IPS-15b (cell line): Measurements from ENCODE around the gene SCGB2B2.
"Not testable (repeated sequence)": the region's sequence is repeated elsewhere in the genome, so short reads cannot be mapped to it uniquely, and the experiment has no call there.

ENCODE experiments used
- H3K27me3 ChIP-seq: one replicate; pipeline ENCODE4 v1.6.1; 2013; ENCODE audit warnings: low read length; ENCODE audit not compliant: control insufficient read depth, insufficient read depth
- H3K36me3 ChIP-seq: one replicate; pipeline ENCODE4 v1.6.1; 2013; ENCODE audit warnings: low read length; ENCODE audit not compliant: control insufficient read depth, insufficient read depth
- H3K4me1 ChIP-seq: one replicate; pipeline ENCODE4 v1.6.1; 2013; ENCODE audit warnings: mild to moderate bottlenecking, low read length; ENCODE audit not compliant: control insufficient read depth, insufficient read depth
- H3K4me3 ChIP-seq: one replicate; pipeline ENCODE4 v1.5.1; 2013; ENCODE audit warnings: low read depth, low read length
- H3K9ac ChIP-seq: one replicate; pipeline ENCODE4 v1.6.1; 2013; ENCODE audit warnings: low read depth, mild to moderate bottlenecking, low read length
- H3K9me3 ChIP-seq: one replicate; pipeline ENCODE4 v1.6.1; 2013; ENCODE audit warnings: mild to moderate bottlenecking, low read length; ENCODE audit not compliant: control insufficient read depth, insufficient read depth

The SCGB2B2 gene

DNA sequence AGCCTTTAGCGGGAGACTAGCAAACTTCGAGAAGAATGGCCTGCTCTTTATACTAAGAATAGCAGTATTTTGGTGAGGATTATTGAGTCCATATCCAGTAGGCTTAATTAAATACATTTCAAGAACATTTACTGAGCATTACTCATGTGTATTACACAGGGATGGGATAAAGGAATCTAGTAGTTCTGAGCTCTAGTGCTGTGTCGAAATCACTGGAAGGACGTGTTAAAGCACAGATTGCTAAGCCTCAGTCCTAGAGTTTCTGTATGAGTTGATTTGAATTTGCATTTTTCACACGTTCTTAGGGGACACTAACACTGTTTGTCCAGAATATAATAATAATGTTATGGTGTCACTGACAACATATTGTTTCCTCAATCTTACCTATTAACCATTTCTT, 9.5 kb upstream of the SCGB2B2 start:
- H3K9me3 ChIP-seq, result no peaks in the 10 kb centered on the region
- no peak overlapping the region for H3K4me3 ChIP-seq
- H3K4me1 ChIP-seq, result no peaks in the 10 kb centered on the region
- no peaks in the 10 kb centered on the region for H3K36me3 ChIP-seq
- no peak overlapping the region for H3K9ac ChIP-seq
- H3K27me3 ChIP-seq, result peaks cover 7% of the 10 kb centered on the region

DNA sequence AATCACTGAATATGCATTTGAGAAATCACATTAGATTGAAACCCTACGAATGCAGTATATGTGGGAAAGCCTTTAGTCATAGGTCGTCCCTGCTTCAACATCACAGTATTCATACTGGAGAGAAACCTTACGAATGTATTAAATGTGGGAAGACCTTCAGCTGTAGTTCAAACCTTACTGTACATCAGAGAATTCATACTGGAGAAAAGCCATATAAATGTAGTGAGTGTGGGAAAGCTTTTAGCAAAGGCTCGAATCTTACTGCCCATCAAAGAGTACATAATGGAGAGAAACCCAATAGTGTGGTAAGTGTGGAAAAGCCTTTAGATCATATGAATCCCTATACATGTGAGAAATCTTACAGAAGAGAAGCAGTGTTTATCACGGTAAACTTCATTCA, 8.3 kb upstream of the SCGB2B2 start:
- not testable (repeated sequence) for H3K4me1 ChIP-seq, H3K27me3 ChIP-seq, H3K36me3 ChIP-seq, H3K9me3 ChIP-seq, H3K4me3 ChIP-seq, H3K9ac ChIP-seq

DNA sequence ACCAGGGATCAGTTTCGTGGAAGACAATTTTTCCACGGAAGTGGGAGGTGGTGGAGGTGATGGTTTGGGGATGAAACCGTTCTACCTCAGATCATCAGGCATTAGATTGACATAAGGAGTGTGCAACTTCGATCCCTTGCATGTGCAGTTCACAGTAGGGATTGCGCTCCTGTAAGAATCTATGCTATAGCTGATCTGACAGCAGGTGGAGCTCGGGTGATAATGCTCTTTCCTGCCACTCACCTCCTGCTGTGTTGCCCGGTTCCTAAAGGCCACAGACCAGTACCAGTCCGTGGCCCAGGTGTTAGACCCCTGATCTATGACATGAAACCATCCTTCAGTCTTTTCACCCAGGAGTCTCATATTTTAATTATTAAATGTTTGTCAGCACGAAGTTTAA, 4.5 kb upstream of the SCGB2B2 start:
- Histone ChIP-seq H3K4me3 (no peak overlapping the region), H3K9me3 (no peaks in the 10 kb centered on the region), H3K27me3 (no peaks in the 10 kb centered on the region), H3K4me1 (no peaks in the 10 kb centered on the region), H3K9ac (no peak overlapping the region), H3K36me3 (peaks cover 3% of the 10 kb centered on the region)

DNA sequence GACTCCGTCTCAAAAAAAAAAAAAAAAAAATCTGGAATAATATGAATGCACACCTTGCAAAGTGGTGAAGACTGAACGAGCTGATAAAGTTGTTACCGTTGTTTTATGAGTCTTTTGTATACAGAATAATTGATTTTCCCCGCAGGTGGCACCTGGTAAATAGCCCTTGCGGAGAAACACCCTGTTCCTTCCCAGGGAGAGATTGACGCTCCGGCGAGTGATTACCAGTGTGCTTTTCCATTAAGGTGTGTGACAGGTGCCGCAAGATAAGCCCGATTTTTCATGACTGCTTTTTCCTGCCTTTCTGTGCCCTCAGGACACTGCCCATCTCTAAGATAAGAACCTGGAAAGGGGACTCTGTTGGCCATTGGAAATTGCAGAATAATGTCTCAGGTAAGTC, 1.5 kb upstream of the SCGB2B2 start:
- H3K4me3 ChIP-seq, result peak overlapping the region; percentile 88
- no peak overlapping the region for H3K9ac ChIP-seq
- peaks cover 3% of the 10 kb centered on the region for H3K27me3 ChIP-seq
- H3K36me3 ChIP-seq, result peaks cover 3% of the 10 kb centered on the region
- no peaks in the 10 kb centered on the region for H3K9me3 ChIP-seq
- H3K4me1 ChIP-seq, result no peaks in the 10 kb centered on the region

DNA sequence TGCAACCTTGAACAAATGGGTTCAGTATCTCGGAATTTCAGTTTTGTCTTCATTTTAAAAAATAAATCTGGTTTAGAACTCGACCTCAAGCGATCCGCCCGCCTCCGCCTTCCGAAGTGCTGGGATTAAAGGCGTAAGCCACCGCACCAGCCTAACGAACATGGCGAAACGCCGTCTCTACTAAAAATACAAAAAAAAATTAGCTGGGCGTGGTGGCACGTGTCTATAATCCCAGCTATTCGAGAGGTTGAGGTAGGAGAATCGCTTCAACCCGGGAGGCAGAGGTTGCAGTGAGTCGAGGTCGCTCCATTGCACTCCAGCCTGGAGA, 1.1 kb upstream of the SCGB2B2 start:
- no peaks in the 10 kb centered on the region for H3K4me1 ChIP-seq
- peaks cover 3% of the 10 kb centered on the region for H3K36me3 ChIP-seq
- H3K9me3 ChIP-seq, result no peaks in the 10 kb centered on the region
- peaks cover 3% of the 10 kb centered on the region for H3K27me3 ChIP-seq
- H3K4me3 ChIP-seq, result peak overlapping the region; percentile 88
- H3K9ac ChIP-seq, result peak overlapping the region; percentile 95

DNA sequence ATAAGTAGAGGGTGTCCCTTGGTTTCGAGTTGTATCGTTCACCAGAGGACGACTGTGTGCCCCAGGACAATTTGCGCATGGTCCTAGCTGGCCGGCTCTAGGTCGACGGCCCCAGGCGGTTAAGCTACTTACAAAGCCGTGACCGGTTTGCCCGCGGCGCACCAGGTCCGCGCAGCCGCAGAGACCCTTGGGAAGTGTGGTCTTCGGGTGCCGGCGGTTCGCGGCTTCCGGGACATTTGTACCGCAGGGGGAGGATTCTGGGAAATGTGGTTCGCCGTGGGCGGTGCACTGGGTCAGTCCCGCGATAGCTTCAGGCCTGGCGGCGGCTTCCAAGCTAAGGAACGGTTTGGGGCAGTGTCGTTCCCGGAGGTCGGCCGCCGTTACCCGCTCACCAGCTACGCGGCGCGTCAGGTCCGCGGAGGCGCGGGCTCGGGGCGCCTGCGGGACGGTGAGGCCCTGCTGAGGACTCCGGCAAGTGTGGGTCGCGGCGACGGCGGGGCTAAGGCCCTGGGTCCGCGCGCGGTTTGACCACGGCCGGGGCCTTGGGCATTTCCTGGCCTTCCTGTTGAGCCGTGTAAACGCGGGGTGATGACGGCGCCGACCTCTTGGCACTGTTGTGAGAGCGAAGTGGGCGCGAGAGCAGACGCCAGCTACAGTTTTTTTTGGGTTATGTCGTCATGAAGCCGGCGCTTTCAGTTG, 576 bp upstream of the SCGB2B2 start, which contains the start of gene ZNF302:
Gene ZNF302 (plus strand): TSS at position 293 of the 699 bp plus-strand sequence. CDS start 1,127 bp downstream, outside the sequence.
- H3K9me3 ChIP-seq, result no peaks in the 10 kb centered on the region
- peaks cover 4% of the 10 kb centered on the region for H3K27me3 ChIP-seq
- peaks cover 3% of the 10 kb centered on the region for H3K36me3 ChIP-seq
- peak within 1 kb of the TSS; percentile 88 for H3K4me3 ChIP-seq
- peak within 1 kb of the TSS; percentile 95 for H3K9ac ChIP-seq
- no peaks in the 10 kb centered on the region for H3K4me1 ChIP-seq

DNA sequence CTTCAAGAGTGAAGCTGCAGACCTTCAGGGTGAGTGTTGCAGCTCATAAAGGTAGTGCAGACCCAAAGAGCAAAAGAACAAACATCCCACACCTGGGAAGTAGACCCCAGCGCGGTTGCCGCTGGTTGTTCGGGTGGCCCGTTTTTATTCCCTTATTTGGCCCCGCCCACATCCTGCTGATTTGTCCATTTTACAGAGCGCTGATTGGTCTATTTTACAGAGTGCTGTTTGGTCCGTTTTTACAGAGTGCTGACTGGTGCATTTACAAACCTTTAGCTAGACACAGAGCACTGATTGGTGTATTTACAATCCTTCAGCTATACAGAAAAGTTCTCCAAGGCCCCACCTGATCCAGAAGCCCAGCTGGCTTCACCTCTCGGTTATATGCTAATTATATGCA, 1.0 kb downstream of the SCGB2B2 start:
- no peak overlapping the region for H3K4me3 ChIP-seq
- peaks cover 4% of the 10 kb centered on the region for H3K27me3 ChIP-seq
- H3K4me1 ChIP-seq, result no peaks in the 10 kb centered on the region
- H3K9ac ChIP-seq, result no peak overlapping the region
- peaks cover 3% of the 10 kb centered on the region for H3K36me3 ChIP-seq
- no peaks in the 10 kb centered on the region for H3K9me3 ChIP-seq

DNA sequence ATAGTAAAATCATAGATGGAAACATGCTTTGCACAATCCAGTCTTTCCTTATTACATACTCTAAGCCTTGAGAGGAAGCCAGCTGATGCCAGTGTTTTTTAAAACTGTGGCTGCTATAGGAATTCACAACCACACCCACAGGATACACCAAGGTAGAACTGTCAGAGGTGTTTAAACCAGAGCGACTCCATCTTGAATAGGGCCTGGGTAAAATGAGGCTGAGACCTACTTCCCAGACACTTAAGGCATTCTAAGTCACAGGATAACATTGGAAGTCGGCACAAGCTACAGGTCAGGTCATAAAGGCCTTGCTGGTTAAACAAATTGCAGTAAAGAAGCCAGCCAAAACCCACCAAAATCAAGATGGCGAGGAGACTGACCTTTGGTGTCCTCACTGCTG, 1.7 kb downstream of the SCGB2B2 start:
- Histone ChIP-seq H3K4me1 (no peaks in the 10 kb centered on the region), H3K9ac (no peak overlapping the region), H3K4me3 (no peak overlapping the region), H3K9me3 (no peaks in the 10 kb centered on the region), H3K36me3 (peaks cover 3% of the 10 kb centered on the region), H3K27me3 (peaks cover 4% of the 10 kb centered on the region)

DNA sequence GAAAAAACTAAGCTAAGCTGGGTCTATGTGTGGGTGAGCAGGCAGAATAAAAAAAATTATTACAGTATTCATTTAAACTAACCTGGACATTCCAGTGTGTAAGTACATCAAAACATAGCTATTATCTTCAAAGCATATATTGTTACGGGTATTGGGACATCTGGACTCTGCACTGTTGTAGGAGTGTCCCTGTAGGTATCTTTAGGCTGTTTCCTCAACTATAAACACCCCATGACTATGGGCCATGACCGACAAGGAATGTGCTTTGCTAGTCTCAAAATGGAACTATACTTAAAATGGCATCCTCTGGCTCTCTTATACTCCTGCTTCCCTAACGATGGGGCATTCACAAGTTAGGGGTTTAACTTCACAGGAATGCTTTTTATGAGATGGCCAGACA, 3.4 kb downstream of the SCGB2B2 start:
- H3K36me3 ChIP-seq, result no peaks in the 10 kb centered on the region
- H3K9me3 ChIP-seq, result no peaks in the 10 kb centered on the region
- H3K4me3 ChIP-seq, result no peak overlapping the region
- peaks cover 4% of the 10 kb centered on the region for H3K27me3 ChIP-seq
- no peaks in the 10 kb centered on the region for H3K4me1 ChIP-seq
- no peak overlapping the region for H3K9ac ChIP-seq

DNA sequence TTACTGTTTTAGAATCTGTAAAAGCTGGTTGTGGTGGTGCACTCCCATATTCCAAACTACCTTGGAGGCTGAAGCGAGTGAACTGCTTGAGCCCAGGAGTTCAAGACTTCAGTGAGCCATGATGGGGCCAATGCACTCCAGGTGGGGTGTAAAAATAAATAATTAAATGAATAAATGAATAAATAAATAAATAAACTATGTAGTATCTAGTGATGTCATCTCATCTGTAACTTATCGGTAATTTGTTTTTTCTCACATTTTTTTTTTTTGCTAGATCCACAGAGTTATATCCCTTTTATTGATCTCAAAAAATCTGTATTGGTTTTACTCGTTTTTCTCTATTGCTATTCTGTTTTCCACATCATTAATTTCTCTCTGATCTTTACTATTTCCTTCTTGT, 5.0 kb downstream of the SCGB2B2 start:
- no peak overlapping the region for H3K9ac ChIP-seq
- H3K4me1 ChIP-seq, result peaks cover under 1% of the 10 kb centered on the region
- H3K36me3 ChIP-seq, result no peaks in the 10 kb centered on the region
- H3K9me3 ChIP-seq, result no peaks in the 10 kb centered on the region
- H3K27me3 ChIP-seq, result peaks cover 4% of the 10 kb centered on the region
- no peak overlapping the region for H3K4me3 ChIP-seq

DNA sequence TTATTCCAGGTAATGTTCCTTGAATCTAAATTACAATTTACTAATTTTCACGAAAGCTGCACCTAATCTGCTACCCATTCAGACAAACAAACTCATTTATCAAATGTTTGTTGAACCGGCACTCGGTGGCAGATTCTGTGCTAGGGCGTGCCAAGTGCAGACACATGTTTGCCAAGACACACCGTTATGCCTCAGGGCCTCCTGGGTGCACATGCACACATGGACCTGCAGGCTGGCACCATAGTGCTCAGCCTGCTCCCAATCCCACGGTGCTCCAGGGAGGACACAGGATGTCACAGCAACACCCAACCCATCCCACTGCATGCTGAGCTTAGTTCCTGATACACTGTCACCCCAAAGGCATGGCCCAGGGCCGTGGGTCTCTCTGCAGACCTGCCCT, 7.7 kb downstream of the SCGB2B2 start:
- H3K27me3 ChIP-seq, result peaks cover 4% of the 10 kb centered on the region
- no peak overlapping the region for H3K4me3 ChIP-seq
- peaks cover 3% of the 10 kb centered on the region for H3K4me1 ChIP-seq
- H3K36me3 ChIP-seq, result no peaks in the 10 kb centered on the region
- no peak overlapping the region for H3K9ac ChIP-seq
- H3K9me3 ChIP-seq, result no peaks in the 10 kb centered on the region

DNA sequence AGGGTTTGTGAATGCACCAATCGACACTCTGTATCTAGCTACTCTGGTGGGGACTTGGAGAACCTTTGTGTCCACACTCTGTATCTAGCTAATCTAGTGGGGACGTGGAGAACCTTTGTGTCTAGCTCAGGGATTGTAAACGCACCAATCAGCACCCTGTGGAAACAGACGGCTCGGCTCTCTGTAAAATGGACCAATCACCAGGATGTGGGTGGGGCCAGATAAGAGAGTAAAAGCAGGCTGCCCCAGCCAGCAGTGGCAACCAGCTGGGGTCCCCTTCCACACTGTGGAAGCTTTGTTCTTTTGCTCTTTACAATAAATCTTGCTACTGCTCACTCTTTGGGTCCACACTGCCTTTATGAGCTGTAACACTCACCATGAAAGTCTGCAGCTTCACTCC, 8.3 kb downstream of the SCGB2B2 start:
- not testable (repeated sequence) for H3K4me3 ChIP-seq, H3K9me3 ChIP-seq, H3K27me3 ChIP-seq, H3K9ac ChIP-seq, H3K36me3 ChIP-seq, H3K4me1 ChIP-seq
